ENCODE measurements around the gene KRTAP3-1. TPM values are rescaled to one million over a fixed set of nuclear protein-coding genes. Genes with fewer than 3 reads are reported as not detected.
A peak's percentile ranks its signal among the peaks of the same experiment; 100 is the strongest.

Gene KRTAP3-1
- total RNA-seq, 1 experiment from 2014 or later = not detected

- CTCF ChIA-PET = no interaction called here
- Histone ChIP-seq H3K9me3 (ENCODE audit: control insufficient read depth in 1 of 2, insufficient read depth in 1 of 2, low read depth in 1 of 2, low read length in 2 of 2) (peaks cover 0 to 8% of the 10 kb centered on the region in 2 experiments; a peak in 1 of 4 replicates), H3K4me1 (ENCODE audit: control insufficient read depth in 1 of 2, insufficient read depth in 2 of 2, low read length in 2 of 2) (peaks cover 4% of the 10 kb centered on the region in 2 experiments; a peak in 3 of 4 replicates), H2AFZ (ENCODE audit: low read depth, low read length, poor library complexity, severe bottlenecking) (peak within 1 kb of the TSS; percentile 31), H3K79me2 (ENCODE audit: insufficient read depth, low read length) (no peaks in the 10 kb centered on the region), H3K4me2 (ENCODE audit: low read length) (no peak within 1 kb of the TSS), H3K27ac (ENCODE audit: low read depth, low read length) (no peak within 1 kb of the TSS), H3K9me2 (ENCODE audit: insufficient read depth) (no peaks in the 10 kb centered on the region), H3K27me3 (ENCODE audit: insufficient read depth, low read length) (no peaks in the 10 kb centered on the region), H3K9ac (ENCODE audit: low read length) (no peak within 1 kb of the TSS), H3K36me3 (ENCODE audit: control insufficient read depth in 1 of 2, insufficient read depth in 2 of 2, low read length in 2 of 2) (no peaks in the 10 kb centered on the region), H3K4me3 (replicated peaks in 1 of 2; ENCODE audit: low read depth in 1 of 2, low read length in 2 of 2) (no peak within 1 kb of the TSS), H4K20me1 (ENCODE audit: insufficient read depth) (no peaks in the 10 kb centered on the region)
- DNase-seq (ENCODE audit: low read depth, low spot score) = no peak
- BruUV-seq (replicated peaks) = no TSS peak
- intact Hi-C loops (cut with micrococcal nuclease) = no loop called here
- no peak for TF ChIP-seq SRF (IDR thresholded peaks at IDR 0.05; ENCODE audit: low read depth)
- TF ChIP-seq MAX (IDR thresholded peaks at IDR 0.05) = no peak
- no peak for TF ChIP-seq ZNF274 (IDR thresholded peaks at IDR 0.05; ENCODE audit: low read depth, low read length)
- TF ChIP-seq JUND (IDR thresholded peaks at IDR 0.05) = no peak
- no peak for TF ChIP-seq SP1 (IDR thresholded peaks at IDR 0.05; ENCODE audit: low read depth)
- no peak for TF ChIP-seq ATF3 (IDR thresholded peaks at IDR 0.05)
- TF ChIP-seq ZFX (IDR thresholded peaks at IDR 0.05) = no peak
- TF ChIP-seq CBX3 (IDR thresholded peaks at IDR 0.05; ENCODE audit: low read depth) = no peak
- RAD21 ChIA-PET (ENCODE audit: low non-redundant PET in 1 of 2, low total read pairs in 2 of 2, uncharacterized antibody in 2 of 2, unreplicated experiment in 2 of 2) = no interaction called here
- ATAC-seq = no peak
- POLR2A ChIA-PET = no interaction called here
Measured at GRCh38 chr17:40984226-40984625, 24.7 kb downstream of the KRTAP3-1 start, which contains the start of gene KRT40. Gene KRT40 (minus strand): TSS chr17:40984326. CDS start chr17:40984273, 53 bp downstream.

- Histone ChIP-seq H3K9me3 (ENCODE audit: control insufficient read depth in 1 of 2, insufficient read depth in 1 of 2, low read depth in 1 of 2, low read length in 2 of 2) (no peaks in the 10 kb centered on the region), H3K4me1 (ENCODE audit: control insufficient read depth in 1 of 2, insufficient read depth in 2 of 2, low read length in 2 of 2) (peaks cover 4% of the 10 kb centered on the region in 2 experiments; a peak in 3 of 4 replicates), H3K9ac (ENCODE audit: low read length) (no peak overlapping the region), H3K27ac (ENCODE audit: low read depth, low read length) (no peak overlapping the region), H3K4me3 (replicated peaks in 1 of 2; ENCODE audit: low read depth in 1 of 2, low read length in 2 of 2) (no peak overlapping the region), H3K36me3 (ENCODE audit: control insufficient read depth in 1 of 2, insufficient read depth in 2 of 2, low read length in 2 of 2) (no peaks in the 10 kb centered on the region), H3K9me2 (ENCODE audit: insufficient read depth) (no peaks in the 10 kb centered on the region), H3K27me3 (ENCODE audit: insufficient read depth, low read length) (no peaks in the 10 kb centered on the region), H3K4me2 (ENCODE audit: low read length) (no peak overlapping the region), H2AFZ (ENCODE audit: low read depth, low read length, poor library complexity, severe bottlenecking) (peak overlapping the region; percentile 48), H3K79me2 (ENCODE audit: insufficient read depth, low read length) (no peaks in the 10 kb centered on the region), H4K20me1 (ENCODE audit: insufficient read depth) (no peaks in the 10 kb centered on the region)
- ChIA-PET POLR2A (no interaction called here), CTCF (no interaction called here), RAD21 (ENCODE audit: low non-redundant PET in 1 of 2, low total read pairs in 2 of 2, uncharacterized antibody in 2 of 2, unreplicated experiment in 2 of 2) (no interaction called here)
- TF ChIP-seq ATF3 (IDR thresholded peaks at IDR 0.05) (no peak), CBX3 (IDR thresholded peaks at IDR 0.05; ENCODE audit: low read depth) (no peak), EZH2phosphoT487 (IDR thresholded peaks at IDR 0.05; ENCODE audit: borderline replicate concordance) (no peak), POLR2A (IDR thresholded peaks at IDR 0.05; ENCODE audit: borderline replicate concordance, extremely low read depth, insufficient read depth, insufficient read length) (no peak), FOSL1 (IDR thresholded peaks at IDR 0.05; ENCODE audit: low read depth) (no peak), ZBTB33 (IDR thresholded peaks at IDR 0.05; ENCODE audit: extremely low read depth, insufficient replicate concordance, low read length) (no peak), EZH2 (IDR thresholded peaks at IDR 0.05) (no peak), YY1 (IDR thresholded peaks at IDR 0.05; ENCODE audit: extremely low read depth, insufficient replicate concordance, low read depth, low read length) (no peak), ZFX (IDR thresholded peaks at IDR 0.05) (no peak), ZNF274 (IDR thresholded peaks at IDR 0.05; ENCODE audit: low read depth, low read length) (no peak), SIN3A (IDR thresholded peaks at IDR 0.05; ENCODE audit: low read depth) (no peak), ELF1 (IDR thresholded peaks at IDR 0.05; ENCODE audit: borderline replicate concordance, low read depth) (no peak), RAD21 (IDR thresholded peaks at IDR 0.05; ENCODE audit: low read depth) (no peak), SRF (IDR thresholded peaks at IDR 0.05; ENCODE audit: low read depth) (no peak), EGR1 (IDR thresholded peaks at IDR 0.05; ENCODE audit: low read depth) (no peak), CEBPB (IDR thresholded peaks at IDR 0.05; ENCODE audit: low read depth) (no peak), MAX (IDR thresholded peaks at IDR 0.05) (no peak), SP1 (IDR thresholded peaks at IDR 0.05; ENCODE audit: low read depth) (no peak)
- ATAC-seq (no peak), DNase-seq (ENCODE audit: low read depth, low spot score) (no peak)
- no TSS peak for BruUV-seq (replicated peaks)
- intact Hi-C loops (cut with micrococcal nuclease) = no loop called here
Measured at GRCh38 chr17:40981115-40981514, 27.8 kb downstream of the KRTAP3-1 start.
